ENCODE results near the gene PRPF19.

- TF ChIP-seq CTCF (IDR thresholded peaks at IDR 0.05) (no peak), POLR2A (IDR thresholded peaks at IDR 0.05) (no peak)
These were observed 45.4 kb downstream of the PRPF19 start for GRCh38 chr11:60860943-60861342.
